ENCODE measurements around the gene DEDD. TPM values are rescaled to one million over a fixed set of nuclear protein-coding genes. Genes with fewer than 3 reads are reported as not detected.

DEDD gene
- total and polyA plus RNA-seq, 8 donors: 25.8 to 55.8 (median 50.2) TPM

- DNase-seq (no peak), ATAC-seq (no peak)
Measured at GRCh38 chr1:161106431-161106830, 26.0 kb downstream of the DEDD start.

GRCh38 chr1:161100556-161100955, 31.9 kb downstream of the DEDD start:
- H3K27ac ChIP-seq: no peak overlapping the region
- intact Hi-C loops (cut with DNase I): no loop called here
- H3K4me3 ChIP-seq: no peak overlapping the region
- peaks cover 0 to 33% of the 10 kb centered on the region in 2 donors for H3K36me3 ChIP-seq
- no peaks in the 10 kb centered on the region for H3K9me3 ChIP-seq
- DNase-seq: no peak
- no peak for ATAC-seq
- H3K4me1 ChIP-seq: peaks cover 14 to 32% of the 10 kb centered on the region in 2 donors
- no peak for TF ChIP-seq CTCF (IDR thresholded peaks at IDR 0.05)
- no peaks in the 10 kb centered on the region for H3K27me3 ChIP-seq

More at GRCh38 chr1:161106431-161106830, 26.0 kb downstream of the DEDD start:
- Histone ChIP-seq H3K9me3 (no peaks in the 10 kb centered on the region), H3K27ac (no peak overlapping the region), H3K36me3 (peaks cover 0 to 19% of the 10 kb centered on the region in 2 donors), H3K27me3 (no peaks in the 10 kb centered on the region), H3K4me1 (peaks cover 0 to 7% of the 10 kb centered on the region in 2 donors), H3K4me3 (no peak overlapping the region)
- TF ChIP-seq CTCF (IDR thresholded peaks at IDR 0.05): no peak
- intact Hi-C loops (cut with DNase I): no loop called here

- Histone ChIP-seq H3K4me1 (peaks cover 14 to 32% of the 10 kb centered on the region in 2 donors), H3K27me3 (no peaks in the 10 kb centered on the region), H3K27ac (no peak overlapping the region), H3K4me3 (no peak overlapping the region), H3K36me3 (peaks cover 0 to 33% of the 10 kb centered on the region in 2 donors), H3K9me3 (no peaks in the 10 kb centered on the region)
- no peak for TF ChIP-seq CTCF (IDR thresholded peaks at IDR 0.05)
- ATAC-seq: no peak
- intact Hi-C loops (cut with DNase I): loop anchor here in 1 of 2 donors (5.0 kb wide), 1 partner anchor 102 kb away; no protein-coding TSS in a partner anchor
- no peak for DNase-seq
Measured at GRCh38 chr1:161099090-161099802, 33.2 kb downstream of the DEDD start.

- Histone ChIP-seq H3K4me3 (peak within 1 kb of the TSS; percentile 49 to 62), H3K4me1 (peaks cover 14 to 32% of the 10 kb centered on the region in 2 donors), H3K9me3 (no peaks in the 10 kb centered on the region), H3K36me3 (peaks cover 0 to 33% of the 10 kb centered on the region in 2 donors), H3K27ac (peak within 1 kb of the TSS; percentile 19 to 60), H3K27me3 (no peaks in the 10 kb centered on the region)
- peak; percentile 90 for ATAC-seq
- no peak for TF ChIP-seq CTCF (IDR thresholded peaks at IDR 0.05)
- intact Hi-C loops (cut with DNase I): loop anchor here in 1 of 2 donors (5.0 kb wide), 1 partner anchor 101 kb away; no protein-coding TSS in a partner anchor
- DNase-seq: peak in 3 of 4 donors; percentile 85 to 91 (median 85)
Measured at GRCh38 chr1:161098210-161099068, 34.0 kb downstream of the DEDD start, which contains the start of gene KLHDC9. TSS of gene KLHDC9 (plus strand) at chr1:161098361. CDS start at chr1:161098536, 175 bp downstream.
